ENCODE results near the gene AKAP8L.

GRCh38 chr19:15463861-15464371 is 45.1 kb upstream of the AKAP8L start:
- TF ChIP-seq POLR2A (IDR thresholded peaks at IDR 0.05) (no peak), CTCF (IDR thresholded peaks at IDR 0.05) (no peak)
